Bronchial epithelial cell (primary cell): Measurements from ENCODE around the gene WDR12. TPM values are rescaled to one million over a fixed set of nuclear protein-coding genes. Genes with fewer than 3 reads are reported as not detected.

ENCODE experiments used
- DNase-seq: peaks from one replicate; pipeline ENCODE4 v3.0.0-alpha.2; 2010; ENCODE audit warnings: low read depth
- FAIRE-seq: peaks from 2 replicates; lab custom pipeline; 2011; peaks lifted over from hg19 to GRCh38; lab: Jason Lieb, UNC
- H3K27me3 ChIP-seq: 2 replicates; pipeline ENCODE4 v1.5.1; 2011; ENCODE audit warnings: low read length; ENCODE audit not compliant: control insufficient read depth, insufficient read depth
- H3K36me3 ChIP-seq: 2 replicates; pipeline ENCODE4 v1.5.1; 2011; ENCODE audit warnings: low read length; ENCODE audit not compliant: control insufficient read depth, insufficient read depth
- H3K4me3 ChIP-seq: 2 replicates; pipeline ENCODE4 v1.5.1; 2011; ENCODE audit warnings: mild to moderate bottlenecking, low read depth, low read length, control low read depth
- CTCF ChIP-seq: IDR thresholded peaks from 2 replicates; pipeline ENCODE4 v1.5.1; 2011; ENCODE audit warnings: mild to moderate bottlenecking, moderate library complexity, low read length, control low read depth, inconsistent platforms; ENCODE audit not compliant: insufficient read depth, severe bottlenecking
- total RNA-seq: library from RNA; depleted of rRNA; stranded (reverse); fragments of >200 nt; gene quantifications from 2 replicates; pipeline ENCODE4 v1.2.1, GENCODE V29; 2014

WDR12 gene
- total RNA-seq, 1 donor from 2014 or later: 55.0 TPM

- no peak for FAIRE-seq
- Histone ChIP-seq H3K36me3 (no peaks in the 10 kb centered on the region), H3K27me3 (no peaks in the 10 kb centered on the region), H3K4me3 (no peak overlapping the region)
- TF ChIP-seq CTCF: no peak
- DNase-seq: no peak
These were observed 62.7 kb downstream of the WDR12 start for GRCh38 chr2:202848813-202849212.

GRCh38 chr2:202847693-202848524, 63.6 kb downstream of the WDR12 start:
- no peak for FAIRE-seq
- no peak overlapping the region for H3K4me3 ChIP-seq
- TF ChIP-seq CTCF: no peak
- no peaks in the 10 kb centered on the region for H3K36me3 ChIP-seq
- DNase-seq: no peak
- no peaks in the 10 kb centered on the region for H3K27me3 ChIP-seq

GRCh38 chr2:202844656-202845055, 66.8 kb downstream of the WDR12 start:
- FAIRE-seq (no peak), DNase-seq (no peak)
- TF ChIP-seq CTCF: no peak
- H3K36me3 ChIP-seq: no peaks in the 10 kb centered on the region
- H3K27me3 ChIP-seq: no peaks in the 10 kb centered on the region
- no peak overlapping the region for H3K4me3 ChIP-seq

GRCh38 chr2:202842690-202843089, 68.8 kb downstream of the WDR12 start:
- no peaks in the 10 kb centered on the region for H3K36me3 ChIP-seq
- FAIRE-seq (no peak), DNase-seq (no peak)
- no peaks in the 10 kb centered on the region for H3K27me3 ChIP-seq
- no peak overlapping the region for H3K4me3 ChIP-seq
- TF ChIP-seq CTCF: no peak

- DNase-seq: no peak
- Histone ChIP-seq H3K4me3 (no peak overlapping the region), H3K36me3 (no peaks in the 10 kb centered on the region), H3K27me3 (no peaks in the 10 kb centered on the region)
- TF ChIP-seq CTCF: no peak
- no peak for FAIRE-seq
These were observed 70.2 kb downstream of the WDR12 start for GRCh38 chr2:202841090-202841867.
